Activated CD8-positive, alpha-beta T cell treated with anti-CD3 and anti-CD28 coated beads for 36 hours (primary cell): ENCODE data around the gene NDUFA1. TPM values are rescaled to one million over a fixed set of nuclear protein-coding genes. Genes with fewer than 3 reads are reported as not detected.
"Not testable (repeated sequence)": the region's sequence is repeated elsewhere in the genome, so short reads cannot be mapped to it uniquely, and the experiment has no call there.

ENCODE experiments used
- ATAC-seq: fragments of 200-7000 bp; cut with Tn5 transposase; one replicate; pipeline ENCODE4 v1.10.0; 2021; ENCODE audit warnings: mild to moderate bottlenecking, moderate library complexity
- CTCF ChIA-PET: fragments of 350-600 bp; sonication (Branson Sonifier 250); formaldehyde crosslinking; loops from one replicate; lab custom pipeline; 2021; ENCODE audit warnings: antibody characterized with exemption; lab: Charles Lee
- POLR2A ChIA-PET: fragments of 350-600 bp; sonication (Branson Sonifier 250); formaldehyde crosslinking; loops from one replicate; lab custom pipeline; 2021; ENCODE audit warnings: antibody characterized with exemption; lab: Charles Lee
- DNase-seq: peaks from one replicate; pipeline ENCODE4 v3.0.0-alpha.2; 2020
- H3K27ac Mint-ChIP-seq: one replicate; pipeline ENCODE4 v1.8.0; 2021; ENCODE audit warnings: mild to moderate bottlenecking, mixed read lengths
- H3K27me3 Mint-ChIP-seq: one replicate; pipeline ENCODE4 v1.8.0; 2021; ENCODE audit warnings: mixed read lengths
- H3K36me3 Mint-ChIP-seq: one replicate; pipeline ENCODE4 v1.8.0; 2021; ENCODE audit warnings: low read depth, mixed read lengths
- H3K4me1 Mint-ChIP-seq: one replicate; pipeline ENCODE4 v1.8.0; 2021; ENCODE audit warnings: low read depth, mixed read lengths
- H3K4me3 Mint-ChIP-seq: one replicate; pipeline ENCODE4 v1.8.0; 2021; ENCODE audit warnings: mild to moderate bottlenecking, moderate library complexity, mixed read lengths
- H3K9me3 Mint-ChIP-seq: one replicate; pipeline ENCODE4 v1.8.0; 2021; ENCODE audit warnings: mixed read lengths
- intact Hi-C: fragments of 100-400 bp; cut with micrococcal nuclease; formaldehyde crosslinking; loops from one replicate; pipeline ENCODE4 v1.10.0; 2022
- total RNA-seq, 2 experiments: library from RNA; stranded (reverse); gene quantifications; one replicate each; pipeline ENCODE4 v1.2.3, GENCODE V29; 2021
- TF ChIP-seq, protein P1 (sequence below): fragments of 200-600 bp; IDR thresholded peaks from one replicate; pipeline ENCODE4 v1.8.0; 2022; ENCODE audit warnings: antibody characterized with exemption, mild to moderate bottlenecking

Gene NDUFA1
- total RNA-seq, 2 experiments from 2014 or later: 85.5 to 90.6 TPM

DNA sequence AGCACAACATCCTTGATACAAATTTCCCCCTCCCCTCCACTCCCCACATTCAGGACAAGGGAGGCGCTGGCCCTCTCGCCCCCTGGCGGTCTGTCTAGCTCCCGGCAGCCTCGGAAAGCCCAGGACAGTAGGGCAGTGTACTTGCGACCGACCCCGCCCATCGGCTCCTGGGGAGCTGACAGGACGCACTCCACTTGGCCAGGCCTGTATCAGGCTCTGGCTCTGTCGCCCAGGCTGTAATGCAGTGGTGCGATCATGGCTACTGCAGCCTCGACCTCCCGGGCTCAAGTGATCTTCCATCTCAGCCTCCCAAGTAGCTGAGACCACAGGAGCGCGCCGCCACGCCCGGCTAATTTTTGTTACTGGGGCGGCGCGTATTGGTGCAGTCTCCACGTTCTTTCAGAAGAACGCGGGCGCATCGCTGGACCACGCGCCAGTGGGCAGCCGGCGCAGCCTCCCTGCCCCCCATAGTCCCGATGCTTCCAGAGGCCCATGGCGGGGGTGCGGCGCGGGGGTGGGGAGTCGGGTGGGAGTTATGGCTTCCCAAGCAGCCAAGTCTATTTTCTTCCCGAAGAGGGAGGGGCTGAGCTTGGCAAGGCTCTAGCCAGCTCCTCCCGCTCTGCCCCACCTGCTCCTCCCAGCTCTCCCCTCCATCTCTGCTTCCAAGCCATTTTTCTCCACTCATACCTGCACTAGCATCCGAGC is 16.2 kb downstream of the NDUFA1 start:
- DNase-seq: peak; percentile 70
- H3K4me3 Mint-ChIP-seq: peak overlapping the region; percentile 33

DNA sequence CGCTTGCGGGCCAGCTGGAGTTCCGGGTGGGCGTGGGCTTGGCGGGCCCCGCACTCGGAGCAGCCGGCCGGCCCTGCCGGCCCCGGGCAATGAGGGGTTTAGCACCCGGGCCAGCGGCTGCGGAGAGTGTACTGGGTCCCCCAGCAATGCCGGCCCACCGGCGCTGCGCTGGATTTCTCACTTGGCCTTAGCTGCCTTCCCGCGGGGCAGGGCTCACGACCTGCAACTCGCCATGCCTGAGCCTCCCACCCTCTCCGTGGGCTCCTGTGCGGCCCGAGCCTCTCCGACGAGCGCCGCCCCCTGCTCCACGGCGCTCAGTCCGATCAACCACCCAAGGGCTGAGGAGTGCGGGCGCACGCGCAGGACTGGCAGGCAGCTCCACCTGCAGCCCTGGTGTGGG is 19.0 kb downstream of the NDUFA1 start:
- H3K9me3 Mint-ChIP-seq, H3K36me3 Mint-ChIP-seq, ATAC-seq, CTCF ChIA-PET, H3K27me3 Mint-ChIP-seq, H3K4me3 Mint-ChIP-seq, H3K27ac Mint-ChIP-seq, H3K4me1 Mint-ChIP-seq, intact Hi-C loops, DNase-seq: not testable (repeated sequence)
- POLR2A ChIA-PET: interaction anchor here (0.6 kb wide), 1 partner anchor 104 kb away, joined by 3 read pairs; no protein-coding TSS in a partner anchor

More for the DNA sequence above, 16.2 kb downstream of the NDUFA1 start:
- Mint-ChIP-seq H3K4me1 (peaks cover 6% of the 10 kb centered on the region), H3K27ac (no peak overlapping the region), H3K27me3 (no peaks in the 10 kb centered on the region), H3K36me3 (no peaks in the 10 kb centered on the region), H3K9me3 (no peaks in the 10 kb centered on the region)
- intact Hi-C loops: no loop called here
- TF ChIP-seq, protein P1, sequence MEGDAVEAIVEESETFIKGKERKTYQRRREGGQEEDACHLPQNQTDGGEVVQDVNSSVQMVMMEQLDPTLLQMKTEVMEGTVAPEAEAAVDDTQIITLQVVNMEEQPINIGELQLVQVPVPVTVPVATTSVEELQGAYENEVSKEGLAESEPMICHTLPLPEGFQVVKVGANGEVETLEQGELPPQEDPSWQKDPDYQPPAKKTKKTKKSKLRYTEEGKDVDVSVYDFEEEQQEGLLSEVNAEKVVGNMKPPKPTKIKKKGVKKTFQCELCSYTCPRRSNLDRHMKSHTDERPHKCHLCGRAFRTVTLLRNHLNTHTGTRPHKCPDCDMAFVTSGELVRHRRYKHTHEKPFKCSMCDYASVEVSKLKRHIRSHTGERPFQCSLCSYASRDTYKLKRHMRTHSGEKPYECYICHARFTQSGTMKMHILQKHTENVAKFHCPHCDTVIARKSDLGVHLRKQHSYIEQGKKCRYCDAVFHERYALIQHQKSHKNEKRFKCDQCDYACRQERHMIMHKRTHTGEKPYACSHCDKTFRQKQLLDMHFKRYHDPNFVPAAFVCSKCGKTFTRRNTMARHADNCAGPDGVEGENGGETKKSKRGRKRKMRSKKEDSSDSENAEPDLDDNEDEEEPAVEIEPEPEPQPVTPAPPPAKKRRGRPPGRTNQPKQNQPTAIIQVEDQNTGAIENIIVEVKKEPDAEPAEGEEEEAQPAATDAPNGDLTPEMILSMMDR: peak; percentile 43
- ChIA-PET CTCF (interaction anchor here (1.0 to 2.7 kb wide), 6 partner anchors 9 to 405 kb away, joined by 3 to 16 read pairs (median 4); partner anchors contain the start of gene RPL39), POLR2A (interaction anchor here (1.1 kb wide), 1 partner anchor 18 kb away, joined by 3 read pairs; no protein-coding TSS in a partner anchor)
- peak; percentile 84 for ATAC-seq

DNA sequence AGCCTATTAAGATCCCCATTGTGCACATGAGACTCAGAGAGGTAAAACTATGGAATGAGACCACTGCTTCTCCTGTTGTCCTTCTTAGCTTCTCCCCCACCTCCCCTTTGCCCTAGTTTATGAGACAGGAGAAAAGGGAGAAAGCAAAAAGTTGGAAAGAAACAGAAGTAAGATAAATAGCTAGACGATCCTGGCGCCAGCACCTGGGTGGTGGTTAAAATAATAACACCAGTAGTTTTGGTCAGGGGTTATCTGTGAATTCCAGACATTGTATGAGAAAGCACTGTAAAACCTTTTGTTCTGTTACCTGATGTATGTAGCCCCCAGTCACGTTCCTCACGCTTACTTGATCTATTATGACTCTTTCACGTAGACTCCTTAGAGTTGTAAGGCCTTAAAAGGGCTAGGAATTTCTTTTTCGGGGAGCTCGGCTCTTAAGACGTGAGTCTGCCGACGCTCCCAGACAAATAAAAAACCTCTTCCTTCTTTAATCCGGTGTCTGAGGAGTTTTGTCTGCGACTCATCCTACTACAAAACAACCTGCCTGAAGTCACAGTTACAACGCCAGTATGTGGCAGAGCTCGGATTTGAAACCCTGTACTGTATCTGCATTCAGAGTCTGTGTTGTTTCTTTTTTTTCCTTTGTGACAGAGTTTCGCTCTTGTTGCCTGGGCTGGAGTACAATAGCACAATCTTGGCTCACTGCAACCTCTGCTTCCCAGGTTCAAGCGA is 20.5 kb downstream of the NDUFA1 start:
- POLR2A ChIA-PET, H3K4me1 Mint-ChIP-seq, DNase-seq, H3K36me3 Mint-ChIP-seq, intact Hi-C loops, CTCF ChIA-PET, H3K27me3 Mint-ChIP-seq, H3K4me3 Mint-ChIP-seq, H3K27ac Mint-ChIP-seq, H3K9me3 Mint-ChIP-seq, ATAC-seq: not testable (repeated sequence)

DNA sequence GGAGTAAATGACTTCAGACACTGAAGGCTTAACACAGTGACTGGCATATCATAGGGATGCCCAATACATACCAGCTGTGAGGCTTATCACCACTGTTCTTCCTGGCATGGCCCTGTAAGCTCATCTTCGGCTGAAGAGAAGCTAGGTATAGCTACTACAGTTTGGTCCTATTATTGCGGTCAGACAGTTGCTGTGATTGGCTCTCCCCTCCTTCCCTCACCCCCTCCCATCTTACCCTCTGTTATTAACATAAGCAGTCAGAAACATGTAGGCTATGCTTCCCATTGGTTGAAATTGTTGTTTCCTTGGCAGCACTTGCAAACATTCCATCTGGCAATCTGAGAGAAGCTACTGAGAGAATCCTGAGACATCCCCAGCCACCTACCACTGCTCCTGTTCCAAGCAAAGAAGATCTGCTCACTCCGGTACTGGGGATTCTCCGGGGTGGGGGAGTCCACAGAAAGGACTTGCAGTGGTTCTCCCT is 24.3 kb downstream of the NDUFA1 start, which contains the start of gene AKAP14:
TSS of gene AKAP14 (plus strand) at position 51 of the 484 bp plus-strand sequence. CDS start 7,331 bp downstream, outside the sequence.
- ChIA-PET CTCF (interaction anchor here (1.3 kb wide), 1 partner anchor 9 kb away, joined by 3 read pairs; no protein-coding TSS in a partner anchor), POLR2A (no interaction called here)
- ATAC-seq (no peak), DNase-seq (no peak)
- H3K4me1 Mint-ChIP-seq: no peaks in the 10 kb centered on the region
- no peaks in the 10 kb centered on the region for H3K9me3 Mint-ChIP-seq
- H3K27ac Mint-ChIP-seq: no peak within 1 kb of the TSS
- H3K27me3 Mint-ChIP-seq: no peaks in the 10 kb centered on the region
- H3K4me3 Mint-ChIP-seq: no peak within 1 kb of the TSS
- TF ChIP-seq, protein P1: no peak
- intact Hi-C loops: no loop called here
- H3K36me3 Mint-ChIP-seq: no peaks in the 10 kb centered on the region

DNA sequence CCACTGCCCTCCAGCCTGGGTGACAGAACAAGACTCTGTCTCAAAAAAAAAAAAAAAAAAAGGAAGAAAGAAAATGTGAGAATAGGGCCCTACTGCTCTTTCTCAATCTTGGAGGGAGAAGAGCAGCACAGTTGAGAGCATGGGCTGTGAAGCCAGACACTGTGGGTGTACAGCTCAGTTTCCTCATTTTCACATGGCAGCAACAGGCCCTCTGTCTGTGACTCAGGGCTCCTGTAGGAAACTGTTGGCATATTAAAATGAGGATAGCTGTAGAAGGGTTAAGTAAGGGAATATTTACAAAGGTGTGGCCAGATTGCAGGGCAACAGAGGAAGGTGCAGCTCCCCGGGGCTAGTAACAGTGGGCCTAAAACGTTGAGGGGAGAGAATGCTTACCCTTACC is 27.5 kb downstream of the NDUFA1 start:
- TF ChIP-seq, protein P1: no peak
- Mint-ChIP-seq H3K27me3 (no peaks in the 10 kb centered on the region), H3K9me3 (no peaks in the 10 kb centered on the region), H3K27ac (no peak overlapping the region), H3K4me1 (no peaks in the 10 kb centered on the region), H3K36me3 (no peaks in the 10 kb centered on the region), H3K4me3 (no peak overlapping the region)
- ChIA-PET CTCF (interaction anchor here (1.4 to 2.3 kb wide), 2 partner anchors 11 to 21 kb away, joined by 3 to 8 read pairs; no protein-coding TSS in a partner anchor), POLR2A (no interaction called here)
- DNase-seq (no peak), ATAC-seq (no peak)
- intact Hi-C loops: no loop called here
